A673 (cell line): ENCODE data around the gene ANKEF1. TPM values are rescaled to one million over a fixed set of nuclear protein-coding genes. Genes with fewer than 3 reads are reported as not detected.

ENCODE experiments used
- BruUV-seq: library from RNA; stranded (reverse); fragments of 400-500 nt; replicated peaks from 2 replicates; lab custom pipeline; 2021; lab: Mats Ljungman, UMichigan
- CTCF ChIA-PET: fragments of 300-600 bp; sonication (Branson Sonifier 250); formaldehyde crosslinking; loops from one replicate; lab custom pipeline; 2022; ENCODE audit warnings: antibody characterized with exemption; lab: Charles Lee
- POLR2A ChIA-PET: fragments of 300-600 bp; sonication (Branson Sonifier 250); formaldehyde crosslinking; loops from one replicate; lab custom pipeline; 2022; ENCODE audit warnings: antibody characterized with exemption; ENCODE audit not compliant: low non-redundant PET; lab: Charles Lee
- DNase-seq: peaks from one replicate; pipeline ENCODE4 v3.0.0-alpha.2; 2015; ENCODE audit warnings: low spot score
- H3K27ac ChIP-seq: fragments of 200-600 bp; sonication (generic); 2 replicates; pipeline ENCODE4 v1.5.1; 2016; ENCODE audit warnings: mixed run types, low read depth, mild to moderate bottlenecking, mixed read lengths, antibody characterized with exemption, low read length; ENCODE audit not compliant: poor library complexity, severe bottlenecking
- H3K27me3 ChIP-seq: fragments of 200-600 bp; sonication (generic); replicated peaks from 2 replicates; pipeline ENCODE4 v1.6.1; 2017; ENCODE audit warnings: mixed run types, low read depth, mild to moderate bottlenecking, mixed read lengths, antibody characterized with exemption, low read length; ENCODE audit not compliant: insufficient read depth, poor library complexity
- H3K36me3 ChIP-seq: fragments of 200-600 bp; sonication (generic); 2 replicates; pipeline ENCODE4 v1.6.1; 2016; ENCODE audit warnings: mixed run types, mild to moderate bottlenecking, mixed read lengths, antibody characterized with exemption, low read length; ENCODE audit not compliant: insufficient read depth, poor library complexity, severe bottlenecking
- H3K4me1 ChIP-seq: fragments of 200-600 bp; sonication (generic); 2 replicates; pipeline ENCODE4 v1.6.1; 2017; ENCODE audit warnings: mixed run types, mild to moderate bottlenecking, mixed read lengths, antibody characterized with exemption, low read length; ENCODE audit not compliant: insufficient read depth, poor library complexity, severe bottlenecking
- H3K4me3 ChIP-seq: fragments of 200-600 bp; sonication (generic); 2 replicates; pipeline ENCODE4 v1.5.1; 2016; ENCODE audit warnings: low read depth, mixed run types, mild to moderate bottlenecking, mixed read lengths, low read length; ENCODE audit not compliant: poor library complexity, severe bottlenecking
- H3K9me3 ChIP-seq: fragments of 200-600 bp; sonication (generic); 2 replicates; pipeline ENCODE4 v1.6.1; 2016; ENCODE audit warnings: mixed run types, low read depth, mild to moderate bottlenecking, mixed read lengths, antibody characterized with exemption, low read length; ENCODE audit not compliant: poor library complexity, severe bottlenecking
- EZH2 ChIP-seq: fragments of 200-600 bp; sonication (generic); IDR thresholded peaks from 2 replicates; pipeline ENCODE4 v1.6.1; 2017; ENCODE audit warnings: borderline replicate concordance, low read depth, mild to moderate bottlenecking, mixed read lengths, antibody characterized with exemption, low read length; ENCODE audit not compliant: poor library complexity, severe bottlenecking
- intact Hi-C: fragments of 100-400 bp; cut with micrococcal nuclease; formaldehyde crosslinking; loops from one replicate; pipeline ENCODE4 v1.10.0; 2022; ENCODE audit not compliant: unreplicated experiment
- total RNA-seq: library from RNA; stranded (reverse); gene quantifications from 2 replicates; pipeline ENCODE4 v1.2.3, GENCODE V29; 2021
- TF ChIP-seq, protein P1 (sequence below): fragments of 300-800, 200-600 bp; sonication (generic); conservative IDR thresholded peaks from 2 replicates; pipeline ENCODE4 v1.5.1; 2017; ENCODE audit warnings: low read depth, mild to moderate bottlenecking, antibody characterized with exemption, low read length, moderate library complexity, mixed read lengths

ANKEF1 gene
- total RNA-seq, 1 experiment from 2014 or later, result 1.3 TPM

DNA sequence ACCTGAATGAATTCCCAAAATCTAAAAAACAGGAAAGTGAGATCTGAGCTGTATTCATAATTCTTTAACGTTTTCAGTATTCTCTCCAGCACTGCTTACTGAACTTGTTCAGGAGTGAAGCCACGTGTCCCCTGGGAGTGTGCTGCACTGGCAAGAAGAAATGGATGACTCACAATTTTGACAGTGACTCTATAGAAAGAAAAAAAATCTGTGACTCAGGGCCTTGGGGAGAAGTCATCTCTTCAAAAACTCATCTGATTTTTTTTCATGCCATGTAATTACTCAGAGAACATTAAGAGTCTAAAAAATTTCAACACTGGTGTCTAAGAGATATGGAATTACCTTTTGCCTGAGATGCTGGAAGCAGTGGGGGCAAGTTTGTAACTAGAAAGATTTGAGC is 39.7 kb downstream of the ANKEF1 start:
- Histone ChIP-seq H3K27me3 (no peaks in the 10 kb centered on the region), H3K9me3 (no peaks in the 10 kb centered on the region), H3K4me1 (no peaks in the 10 kb centered on the region), H3K27ac (no peak overlapping the region), H3K4me3 (no peak overlapping the region), H3K36me3 (no peaks in the 10 kb centered on the region)
- ChIA-PET CTCF (interaction anchor here (0.6 kb wide), 1 partner anchor 61 kb away, joined by 3 read pairs; no protein-coding TSS in a partner anchor), POLR2A (no interaction called here)
- peak; percentile 89 for DNase-seq
- BruUV-seq, result no TSS peak
- TF ChIP-seq, protein P1, sequence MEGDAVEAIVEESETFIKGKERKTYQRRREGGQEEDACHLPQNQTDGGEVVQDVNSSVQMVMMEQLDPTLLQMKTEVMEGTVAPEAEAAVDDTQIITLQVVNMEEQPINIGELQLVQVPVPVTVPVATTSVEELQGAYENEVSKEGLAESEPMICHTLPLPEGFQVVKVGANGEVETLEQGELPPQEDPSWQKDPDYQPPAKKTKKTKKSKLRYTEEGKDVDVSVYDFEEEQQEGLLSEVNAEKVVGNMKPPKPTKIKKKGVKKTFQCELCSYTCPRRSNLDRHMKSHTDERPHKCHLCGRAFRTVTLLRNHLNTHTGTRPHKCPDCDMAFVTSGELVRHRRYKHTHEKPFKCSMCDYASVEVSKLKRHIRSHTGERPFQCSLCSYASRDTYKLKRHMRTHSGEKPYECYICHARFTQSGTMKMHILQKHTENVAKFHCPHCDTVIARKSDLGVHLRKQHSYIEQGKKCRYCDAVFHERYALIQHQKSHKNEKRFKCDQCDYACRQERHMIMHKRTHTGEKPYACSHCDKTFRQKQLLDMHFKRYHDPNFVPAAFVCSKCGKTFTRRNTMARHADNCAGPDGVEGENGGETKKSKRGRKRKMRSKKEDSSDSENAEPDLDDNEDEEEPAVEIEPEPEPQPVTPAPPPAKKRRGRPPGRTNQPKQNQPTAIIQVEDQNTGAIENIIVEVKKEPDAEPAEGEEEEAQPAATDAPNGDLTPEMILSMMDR, result no peak
- intact Hi-C loops, result no loop called here

DNA sequence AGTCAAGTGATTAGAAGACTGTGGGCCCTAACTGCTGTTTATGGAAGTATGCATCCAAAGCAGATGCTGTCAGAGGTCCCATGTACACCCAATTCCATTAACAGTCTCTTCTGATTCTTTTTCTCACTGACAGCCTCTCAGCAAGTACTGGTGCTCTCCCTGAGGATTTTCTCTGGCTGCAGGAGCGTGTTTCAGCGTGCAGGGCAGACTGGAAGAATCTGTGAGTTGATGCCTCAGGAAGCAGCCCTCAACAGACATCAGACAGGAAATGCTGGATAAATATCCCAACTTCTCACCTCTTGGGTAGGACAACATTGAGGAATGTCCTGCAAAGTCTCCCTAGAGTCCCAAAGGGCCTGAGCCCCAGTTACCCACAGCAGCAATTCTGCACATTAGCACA is 40.8 kb downstream of the ANKEF1 start:
- ChIA-PET POLR2A (no interaction called here), CTCF (interaction anchor here (1.2 kb wide), 1 partner anchor 15 kb away, joined by 3 read pairs; no protein-coding TSS in a partner anchor)
- H3K4me3 ChIP-seq, result no peak overlapping the region
- no peak overlapping the region for H3K27ac ChIP-seq
- H3K36me3 ChIP-seq, result no peaks in the 10 kb centered on the region
- H3K4me1 ChIP-seq, result peaks cover 7% of the 10 kb centered on the region
- no peak for DNase-seq
- no TSS peak for BruUV-seq
- TF ChIP-seq, protein P1, result no peak
- no peak for TF ChIP-seq EZH2
- no peaks in the 10 kb centered on the region for H3K27me3 ChIP-seq
- intact Hi-C loops, result no loop called here
- H3K9me3 ChIP-seq, result no peaks in the 10 kb centered on the region

DNA sequence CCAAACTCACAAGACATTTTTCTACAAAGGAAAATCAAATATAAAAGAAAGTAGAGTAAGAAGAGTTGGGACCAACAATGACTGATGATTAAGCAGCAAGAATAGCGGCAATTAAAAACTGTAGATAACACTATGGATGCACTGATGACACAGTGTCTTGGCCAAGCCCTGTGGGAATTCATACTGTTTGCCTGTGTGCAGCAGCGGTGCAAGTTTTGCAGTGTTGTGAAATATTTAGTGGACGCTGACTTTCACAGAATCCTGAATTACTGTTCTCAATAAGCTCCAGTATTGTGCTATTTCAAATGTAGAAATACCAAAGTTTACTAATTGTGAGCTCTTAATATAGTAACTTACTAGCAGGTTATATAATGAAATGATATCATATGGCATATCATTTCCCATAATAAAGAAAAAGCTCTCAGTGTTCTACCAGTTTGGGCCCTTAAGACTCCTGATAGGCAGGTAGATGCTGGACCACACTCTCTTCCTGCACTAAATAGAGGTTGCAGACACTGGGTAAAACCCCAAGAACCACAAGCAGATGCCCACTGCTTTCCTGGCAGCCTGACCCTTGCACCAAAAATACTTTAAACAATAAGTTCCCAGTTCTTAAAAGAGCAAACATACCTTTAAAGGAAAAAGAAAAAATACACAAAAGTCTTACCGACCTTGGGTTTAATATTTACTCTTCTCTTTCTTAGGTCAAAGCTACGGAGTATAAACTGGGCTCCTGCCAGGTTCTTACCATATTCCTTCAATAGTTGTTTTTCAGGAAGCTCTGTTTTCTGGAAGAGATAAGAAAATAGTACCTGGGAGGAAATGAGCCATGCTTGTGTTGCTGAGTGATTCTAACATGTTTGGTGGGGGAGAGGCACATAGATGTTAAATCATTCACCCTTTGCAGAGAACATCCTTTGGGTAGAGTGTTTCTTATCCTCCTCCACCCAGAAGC is 41.6 kb downstream of the ANKEF1 start:
- no peak overlapping the region for H3K27ac ChIP-seq
- CTCF ChIA-PET, result interaction anchor here (0.6 to 1.2 kb wide), 2 partner anchors 14 to 1054 kb away, joined by 3 read pairs; no protein-coding TSS in a partner anchor
- H3K4me1 ChIP-seq, result peaks cover 9% of the 10 kb centered on the region
- no TSS peak for BruUV-seq
- intact Hi-C loops, result no loop called here
- POLR2A ChIA-PET, result no interaction called here
- no peaks in the 10 kb centered on the region for H3K9me3 ChIP-seq
- H3K4me3 ChIP-seq, result no peak overlapping the region
- no peak for TF ChIP-seq EZH2
- TF ChIP-seq, protein P1, result no peak
- no peak for DNase-seq
- no peaks in the 10 kb centered on the region for H3K27me3 ChIP-seq
- no peaks in the 10 kb centered on the region for H3K36me3 ChIP-seq
